NB4 (cell line): ENCODE measurements around the gene MYO10.
A peak's percentile ranks its signal among the peaks of the same experiment; 100 is the strongest.

Source experiments
- DNase-seq: peaks from one replicate; pipeline ENCODE4 v3.0.0; 2010; ENCODE audit warnings: low read depth
- H3K4me3 ChIP-seq: one replicate; pipeline ENCODE4 v1.5.1; 2011; ENCODE audit warnings: mild to moderate bottlenecking, low read depth, low read length, moderate library complexity
- MYC ChIP-seq: IDR thresholded peaks from 2 replicates; pipeline ENCODE4 v1.6.1; 2011; ENCODE audit warnings: low read depth, low read length
- POLR2A ChIP-seq: IDR thresholded peaks from 2 replicates; pipeline ENCODE4 v1.6.1; 2011; ENCODE audit warnings: mild to moderate bottlenecking; ENCODE audit not compliant: insufficient read length; ENCODE audit errors: extremely low read depth
- TF ChIP-seq, protein P1 (sequence below): IDR thresholded peaks from 2 replicates; pipeline ENCODE4 v1.6.1; 2011; ENCODE audit warnings: low read depth, low read length
- TF ChIP-seq, protein P2 (sequence below): IDR thresholded peaks from one replicate; pipeline ENCODE4 v1.5.1; 2012; ENCODE audit warnings: low read depth, low read length

The MYO10 gene

DNA sequence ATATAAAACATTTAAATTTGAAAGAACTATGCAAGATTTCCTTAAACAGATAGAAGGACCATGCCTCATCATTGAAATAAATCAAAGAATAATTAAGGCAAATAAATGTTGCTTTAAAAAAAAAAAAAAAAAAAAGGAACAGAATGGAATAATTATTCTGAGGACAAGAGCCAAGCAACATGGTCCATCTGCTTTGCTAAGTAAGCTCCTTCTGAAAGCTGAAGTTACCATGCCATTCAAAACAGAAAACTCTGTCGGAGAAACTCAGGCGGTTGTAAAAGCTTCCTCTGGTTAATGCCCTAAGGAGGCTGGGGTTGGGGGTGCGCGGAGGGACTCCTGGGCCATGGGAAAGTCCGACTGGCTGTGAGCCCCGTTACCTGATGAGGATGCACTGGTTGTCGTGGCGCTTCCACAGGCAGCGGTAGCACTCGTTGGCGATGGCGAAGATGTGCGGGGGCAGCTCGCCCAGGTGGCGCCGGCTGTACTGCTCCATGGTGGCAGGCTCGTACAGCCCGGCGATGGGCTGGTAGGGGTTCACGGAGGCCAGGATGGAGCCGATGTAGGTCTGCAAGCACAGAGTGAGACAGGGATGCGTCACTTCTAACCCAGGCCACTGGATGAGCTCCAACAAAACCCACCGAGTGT is 141.7 kb downstream of the MYO10 start:
- TF ChIP-seq, protein P1, sequence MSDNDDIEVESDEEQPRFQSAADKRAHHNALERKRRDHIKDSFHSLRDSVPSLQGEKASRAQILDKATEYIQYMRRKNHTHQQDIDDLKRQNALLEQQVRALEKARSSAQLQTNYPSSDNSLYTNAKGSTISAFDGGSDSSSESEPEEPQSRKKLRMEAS: no peak
- TF ChIP-seq, protein P2, sequence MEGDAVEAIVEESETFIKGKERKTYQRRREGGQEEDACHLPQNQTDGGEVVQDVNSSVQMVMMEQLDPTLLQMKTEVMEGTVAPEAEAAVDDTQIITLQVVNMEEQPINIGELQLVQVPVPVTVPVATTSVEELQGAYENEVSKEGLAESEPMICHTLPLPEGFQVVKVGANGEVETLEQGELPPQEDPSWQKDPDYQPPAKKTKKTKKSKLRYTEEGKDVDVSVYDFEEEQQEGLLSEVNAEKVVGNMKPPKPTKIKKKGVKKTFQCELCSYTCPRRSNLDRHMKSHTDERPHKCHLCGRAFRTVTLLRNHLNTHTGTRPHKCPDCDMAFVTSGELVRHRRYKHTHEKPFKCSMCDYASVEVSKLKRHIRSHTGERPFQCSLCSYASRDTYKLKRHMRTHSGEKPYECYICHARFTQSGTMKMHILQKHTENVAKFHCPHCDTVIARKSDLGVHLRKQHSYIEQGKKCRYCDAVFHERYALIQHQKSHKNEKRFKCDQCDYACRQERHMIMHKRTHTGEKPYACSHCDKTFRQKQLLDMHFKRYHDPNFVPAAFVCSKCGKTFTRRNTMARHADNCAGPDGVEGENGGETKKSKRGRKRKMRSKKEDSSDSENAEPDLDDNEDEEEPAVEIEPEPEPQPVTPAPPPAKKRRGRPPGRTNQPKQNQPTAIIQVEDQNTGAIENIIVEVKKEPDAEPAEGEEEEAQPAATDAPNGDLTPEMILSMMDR: no peak
- no peak for TF ChIP-seq POLR2A
- no peak for TF ChIP-seq MYC
- DNase-seq: no peak
- H3K4me3 ChIP-seq: no peak overlapping the region

DNA sequence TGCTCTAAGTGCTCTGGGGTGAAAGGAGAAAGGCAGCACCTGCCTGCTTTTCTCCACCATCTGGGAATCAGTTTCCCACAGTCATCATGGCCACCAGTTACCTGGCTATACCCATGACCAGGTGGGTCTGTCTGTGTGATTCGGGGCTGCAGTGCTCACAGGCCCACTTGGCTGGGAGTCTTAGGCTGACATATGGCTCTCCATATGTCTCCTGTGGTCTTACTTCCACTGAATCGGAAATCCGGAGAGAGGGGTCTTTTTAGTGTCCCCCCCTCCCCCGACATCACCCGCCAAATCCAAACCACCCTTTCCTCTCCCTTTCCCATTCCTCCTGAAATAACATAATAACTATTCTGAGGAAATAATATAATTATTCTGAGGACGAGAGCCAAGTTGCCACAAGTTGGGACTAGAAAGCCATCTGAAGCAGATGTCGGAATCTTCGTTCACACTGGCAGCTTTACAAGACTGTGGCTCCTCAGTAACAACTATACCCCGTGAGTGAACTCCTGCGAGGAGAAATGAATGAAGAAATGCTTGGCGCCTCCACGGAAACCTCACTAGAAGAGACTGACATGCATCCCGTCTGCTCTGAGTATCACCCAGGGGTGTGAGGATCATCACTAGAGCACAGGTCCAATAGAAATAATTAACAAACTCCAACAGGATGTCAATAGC is 143.4 kb downstream of the MYO10 start:
- TF ChIP-seq MYC (no peak), POLR2A (no peak)
- TF ChIP-seq, protein P2: no peak
- TF ChIP-seq, protein P1: no peak
- no peak for DNase-seq
- H3K4me3 ChIP-seq: no peak overlapping the region

DNA sequence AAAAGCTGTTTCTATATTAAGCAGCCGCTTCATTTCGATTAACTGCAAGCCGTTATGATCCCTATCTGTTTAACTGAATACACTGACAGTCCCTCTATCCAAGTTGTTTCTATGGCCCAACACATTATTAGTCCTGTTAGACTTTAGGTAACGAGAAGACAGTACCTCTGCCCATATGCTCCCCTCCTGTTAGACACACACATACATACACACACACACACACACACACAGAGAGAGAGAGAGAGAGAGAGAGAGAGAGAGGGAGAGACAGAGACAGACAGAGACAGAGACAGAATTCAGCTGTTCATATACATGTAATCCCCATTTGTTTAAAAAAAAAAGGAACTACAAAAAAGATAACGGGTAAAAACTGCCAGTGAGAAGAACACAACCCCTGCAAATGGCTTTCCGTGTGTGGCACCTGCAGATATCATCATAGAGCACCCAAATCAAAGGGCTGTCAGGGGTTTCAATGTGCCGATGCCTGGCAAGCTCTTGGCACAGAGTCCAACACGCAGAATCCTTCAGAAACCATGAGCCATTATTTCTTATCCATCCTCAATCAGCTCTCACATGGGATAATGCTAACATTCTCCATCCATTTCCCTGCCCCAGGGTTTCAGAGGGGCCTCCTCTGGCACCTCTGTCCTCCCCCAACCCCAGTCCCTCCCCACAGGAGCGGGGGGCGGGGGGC is 144.0 kb downstream of the MYO10 start:
- DNase-seq: no peak
- H3K4me3 ChIP-seq: no peak overlapping the region
- TF ChIP-seq MYC: no peak
- TF ChIP-seq, protein P2: no peak
- no peak for TF ChIP-seq POLR2A

DNA sequence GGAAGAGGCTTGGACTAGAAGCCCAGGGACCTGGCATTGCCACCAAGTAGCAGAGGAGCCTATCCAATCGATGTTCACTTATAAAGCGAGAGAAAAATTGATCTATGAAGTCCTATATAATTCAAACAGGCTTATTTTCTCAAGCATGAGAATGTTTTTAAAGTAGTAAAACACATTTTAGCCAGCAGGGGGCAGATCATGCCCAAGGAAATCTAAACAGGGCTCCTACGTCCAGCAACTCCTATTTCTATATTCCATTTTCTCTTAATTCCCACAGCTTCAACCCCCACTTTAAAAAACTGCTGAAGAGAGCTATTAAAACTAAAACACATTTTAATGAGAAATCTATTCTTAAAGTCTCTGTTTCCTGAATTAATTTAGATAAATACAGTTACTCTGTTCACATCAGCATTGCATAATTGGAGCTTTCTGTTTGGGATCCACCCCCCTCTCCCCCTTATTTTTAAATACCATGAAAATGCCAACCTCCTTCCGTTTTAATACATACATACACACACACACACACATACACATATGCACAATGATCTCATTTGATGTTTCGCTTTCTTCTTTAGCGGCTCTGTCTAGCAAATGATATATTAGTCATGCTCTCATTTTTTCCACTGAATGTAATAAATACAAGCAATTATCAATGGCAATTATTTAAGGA is 144.9 kb downstream of the MYO10 start:
- TF ChIP-seq, protein P2: peak; percentile 51
- TF ChIP-seq, protein P1: no peak
- H3K4me3 ChIP-seq: no peak overlapping the region
- peak; percentile 64 for DNase-seq

DNA sequence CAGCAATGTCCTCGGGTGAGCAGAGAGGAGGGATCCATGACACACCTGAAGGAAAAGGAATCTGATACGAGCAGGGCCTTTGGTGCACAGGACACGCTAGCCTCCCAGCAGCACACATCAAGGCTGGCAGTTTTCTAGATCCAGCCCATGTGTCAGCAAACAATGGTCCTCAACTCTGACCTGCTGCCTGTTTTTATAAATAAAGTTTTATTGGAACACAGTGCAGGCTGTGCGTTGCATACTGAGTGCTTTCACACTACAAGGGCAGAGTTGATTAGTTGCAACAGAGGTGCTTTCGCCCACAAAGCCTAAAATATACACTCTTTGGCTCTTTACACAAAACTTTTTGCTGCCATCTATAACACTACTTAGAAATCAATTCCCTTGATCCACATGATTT is 147.1 kb downstream of the MYO10 start:
- TF ChIP-seq, protein P1: no peak
- TF ChIP-seq, protein P2: no peak
- no peak for TF ChIP-seq MYC
- TF ChIP-seq POLR2A: no peak
- no peak overlapping the region for H3K4me3 ChIP-seq
- DNase-seq: no peak
